HEK293 (cell line): ENCODE results near the gene CTR9.

Experiments
- CTCF ChIA-PET: fragments of 350-600 bp; formaldehyde crosslinking; extraction: SDS; loops from one replicate; lab custom pipeline; 2021; ENCODE audit warnings: antibody characterized with exemption; lab: Yijun Ruan, JAX
- POLR2A ChIA-PET: fragments of 300-600 bp; formaldehyde crosslinking; extraction: SDS; loops from one replicate; lab custom pipeline; 2020; ENCODE audit warnings: antibody characterized with exemption, inconsistent platforms; lab: Yijun Ruan, JAX
- H3K27ac ChIP-seq: fragments of 200-500 bp; sonication (Bioruptor generic); 2 replicates; pipeline ENCODE4 v1.5.1; 2014; ENCODE audit warnings: low read depth, low read length, control low read depth, inconsistent platforms; ENCODE audit errors: extremely low read depth
- H3K36me3 ChIP-seq, 2 experiments: fragments of 200-500 bp in 1 of 2; sonication (Bioruptor generic) in 1 of 2; 1 replicate in 1 of 2; 2 replicates in 1 of 2; pipeline ENCODE4 v1.5.1; 2014 to 2017; ENCODE audit warnings: inconsistent platforms in 2 of 2, low read length in 2 of 2; ENCODE audit not compliant: control insufficient read depth in 2 of 2, insufficient read depth in 1 of 2
- H3K4me1 ChIP-seq: fragments of 200-500 bp; sonication (Bioruptor generic); 2 replicates; pipeline ENCODE4 v1.5.1; 2014; ENCODE audit warnings: mild to moderate bottlenecking, low read length, inconsistent platforms; ENCODE audit not compliant: control insufficient read depth, insufficient read depth
- H3K4me3 ChIP-seq: 2 replicates; pipeline ENCODE4 v1.5.1; 2011; ENCODE audit warnings: low read depth, mild to moderate bottlenecking, control low read depth, low read length, moderate library complexity
- H3K9me3 ChIP-seq: fragments of 200-500 bp; sonication (Bioruptor generic); 2 replicates; pipeline ENCODE4 v1.5.1; 2014; ENCODE audit warnings: low read depth, low read length, inconsistent platforms; ENCODE audit not compliant: control insufficient read depth, insufficient read depth
- SALL2 ChIP-seq: fragments of 450-650 bp; formaldehyde crosslinking; IDR thresholded peaks from 2 replicates; pipeline ENCODE4 v1.5.0; 2017; ENCODE audit warnings: missing biosample characterization, mild to moderate bottlenecking, missing genetic modification characterization, borderline replicate concordance
- SCRT2 ChIP-seq: fragments of 450-650 bp; formaldehyde crosslinking; IDR thresholded peaks from 2 replicates; pipeline ENCODE4 v1.5.1; 2016; ENCODE audit warnings: missing biosample characterization, missing genetic modification characterization
- SP7 ChIP-seq: fragments of 450-650 bp; formaldehyde crosslinking; IDR thresholded peaks from 2 replicates; pipeline ENCODE4 v1.5.1; 2016; ENCODE audit warnings: missing biosample characterization, missing genetic modification characterization
- ZFP41 ChIP-seq: fragments of 450-650 bp; formaldehyde crosslinking; IDR thresholded peaks from 2 replicates; pipeline ENCODE4 v1.5.1; 2016; ENCODE audit warnings: missing biosample characterization, missing genetic modification characterization, borderline replicate concordance
- ZNF140 ChIP-seq: fragments of 450-650 bp; formaldehyde crosslinking; IDR thresholded peaks from 2 replicates; pipeline ENCODE4 v1.5.1; 2016; ENCODE audit warnings: missing biosample characterization, missing genetic modification characterization
- ZNF155 ChIP-seq: fragments of 450-650 bp; formaldehyde crosslinking; IDR thresholded peaks from 2 replicates; pipeline ENCODE4 v1.5.1; 2016; ENCODE audit warnings: missing biosample characterization, missing genetic modification characterization
- ZNF202 ChIP-seq: fragments of 450-650 bp; formaldehyde crosslinking; IDR thresholded peaks from 2 replicates; pipeline ENCODE4 v1.5.1; 2016; ENCODE audit warnings: missing biosample characterization, missing genetic modification characterization, borderline replicate concordance
- ZNF214 ChIP-seq: fragments of 450-650 bp; formaldehyde crosslinking; IDR thresholded peaks from 2 replicates; pipeline ENCODE4 v1.5.1; 2017; ENCODE audit warnings: missing biosample characterization, mild to moderate bottlenecking, missing genetic modification characterization, borderline replicate concordance
- ZNF24 ChIP-seq: fragments of 450-650 bp; formaldehyde crosslinking; IDR thresholded peaks from 2 replicates; pipeline ENCODE4 v1.5.1; 2016; ENCODE audit warnings: missing biosample characterization, missing genetic modification characterization
- ZNF324 ChIP-seq: fragments of 450-650 bp; formaldehyde crosslinking; IDR thresholded peaks from 2 replicates; pipeline ENCODE4 v1.5.1; 2016; ENCODE audit warnings: missing biosample characterization, missing genetic modification characterization
- ZNF48 ChIP-seq: fragments of 450-650 bp; formaldehyde crosslinking; IDR thresholded peaks from 2 replicates; pipeline ENCODE4 v1.5.1; 2016; ENCODE audit warnings: missing biosample characterization, missing genetic modification characterization
- ZNF510 ChIP-seq: fragments of 450-650 bp; formaldehyde crosslinking; IDR thresholded peaks from 2 replicates; pipeline ENCODE4 v1.5.1; 2018; ENCODE audit warnings: mild to moderate bottlenecking, missing genetic modification characterization, missing biosample characterization; ENCODE audit not compliant: insufficient replicate concordance
- ZNF610 ChIP-seq: fragments of 450-650 bp; formaldehyde crosslinking; IDR thresholded peaks from 2 replicates; pipeline ENCODE4 v1.5.1; 2016; ENCODE audit warnings: missing biosample characterization, missing genetic modification characterization, borderline replicate concordance
- ZNF664 ChIP-seq: fragments of 450-650 bp; formaldehyde crosslinking; IDR thresholded peaks from 2 replicates; pipeline ENCODE4 v1.5.1; 2016; ENCODE audit warnings: missing biosample characterization, missing genetic modification characterization
- ZNF76 ChIP-seq: fragments of 450-650 bp; formaldehyde crosslinking; IDR thresholded peaks from 2 replicates; pipeline ENCODE4; 2016; ENCODE audit warnings: low read depth, missing biosample characterization, missing genetic modification characterization, borderline replicate concordance
- TF ChIP-seq, protein P1 (sequence below): fragments of 450-650 bp; formaldehyde crosslinking; IDR thresholded peaks from 2 replicates; pipeline ENCODE4 v1.5.1; 2016; ENCODE audit warnings: missing biosample characterization, missing genetic modification characterization
- TF ChIP-seq, protein P2 (sequence below): fragments of 450-650 bp; formaldehyde crosslinking; IDR thresholded peaks from 2 replicates; pipeline ENCODE4 v1.5.1; 2016; ENCODE audit warnings: missing biosample characterization, missing genetic modification characterization
- TF ChIP-seq, protein P3 (sequence below): fragments of 450-650 bp; formaldehyde crosslinking; IDR thresholded peaks from 2 replicates; pipeline ENCODE4 v1.5.1; 2016; ENCODE audit warnings: missing biosample characterization, missing genetic modification characterization
- TF ChIP-seq, protein P4 (sequence below): fragments of 450-650 bp; formaldehyde crosslinking; conservative IDR thresholded peaks from 2 replicates; pipeline ENCODE4 v1.5.1; 2016; ENCODE audit warnings: low read depth, missing biosample characterization, missing genetic modification characterization
- TF ChIP-seq, protein P5 (sequence below): fragments of 450-650 bp; formaldehyde crosslinking; IDR thresholded peaks from 2 replicates; pipeline ENCODE4 v1.5.1; 2017; ENCODE audit warnings: missing biosample characterization, missing genetic modification characterization
- TF ChIP-seq, protein P6 (sequence below): sonication (generic); formaldehyde crosslinking; IDR thresholded peaks from 2 replicates; pipeline ENCODE4 v1.8.1; 2022; ENCODE audit warnings: mild to moderate bottlenecking, moderate library complexity, missing genetic modification reagents

The CTR9 gene

DNA sequence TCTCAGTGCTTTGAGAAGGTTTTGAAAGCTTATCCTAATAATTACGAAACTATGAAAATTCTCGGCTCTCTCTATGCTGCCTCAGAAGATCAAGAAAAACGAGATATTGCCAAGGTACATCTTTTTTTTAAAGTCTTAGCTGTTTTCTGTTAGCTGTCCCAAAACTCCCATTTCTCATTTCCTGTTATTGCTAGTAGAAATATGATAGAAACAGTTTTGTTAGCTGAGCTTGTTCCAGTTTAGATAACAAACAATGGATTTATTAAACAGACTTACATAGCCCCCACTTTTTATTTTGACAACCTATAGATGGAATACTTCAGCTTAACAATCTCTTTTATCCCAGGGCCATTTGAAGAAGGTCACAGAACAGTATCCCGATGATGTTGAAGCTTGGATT lies 12.7 kb downstream of the CTR9 start (continued):
- TF ChIP-seq SP7 (tag by site-specific recombination) (no peak), ZNF202 (tag by site-specific recombination) (no peak), ZNF664 (no peak), ZNF610 (no peak)
- TF ChIP-seq, protein P1, sequence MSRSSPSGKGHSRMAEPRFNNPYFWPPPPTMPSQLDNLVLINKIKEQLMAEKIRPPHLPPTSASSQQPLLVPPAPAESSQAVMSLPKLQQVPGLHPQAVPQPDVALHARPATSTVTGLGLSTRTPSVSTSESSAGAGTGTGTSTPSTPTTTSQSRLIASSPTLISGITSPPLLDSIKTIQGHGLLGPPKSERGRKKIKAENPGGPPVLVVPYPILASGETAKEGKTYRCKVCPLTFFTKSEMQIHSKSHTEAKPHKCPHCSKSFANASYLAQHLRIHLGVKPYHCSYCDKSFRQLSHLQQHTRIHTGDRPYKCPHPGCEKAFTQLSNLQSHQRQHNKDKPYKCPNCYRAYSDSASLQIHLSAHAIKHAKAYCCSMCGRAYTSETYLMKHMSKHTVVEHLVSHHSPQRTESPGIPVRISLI (tag by site-specific recombination), result no peak

DNA sequence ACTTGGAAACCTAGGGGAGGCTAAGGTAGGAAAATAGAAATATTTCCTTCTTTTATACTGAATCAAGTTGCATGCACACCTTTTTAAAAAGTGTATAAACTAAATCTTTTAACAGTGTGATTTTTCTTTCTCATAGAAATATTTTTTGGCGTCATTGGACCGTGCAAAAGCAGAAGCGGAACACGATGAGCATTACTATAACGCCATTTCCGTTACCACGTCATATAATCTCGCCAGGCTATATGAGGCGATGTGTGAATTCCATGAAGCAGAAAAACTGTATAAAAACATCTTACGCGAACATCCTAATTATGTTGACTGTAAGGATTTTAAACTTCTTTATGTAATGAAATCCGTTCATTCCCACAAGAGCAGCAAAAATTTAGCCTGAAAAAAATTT lies 13.4 kb downstream of the CTR9 start:
- H3K9me3 ChIP-seq, result no peaks in the 10 kb centered on the region
- ChIA-PET CTCF (interaction anchor here (1.4 kb wide), 1 partner anchor 28 kb away, joined by 4 read pairs; no protein-coding TSS in a partner anchor), POLR2A (interaction anchor here (1.5 to 1.6 kb wide), 2 partner anchors 13 to 44 kb away, joined by 4 to 6 read pairs; partner anchors contain the start of genes CTR9 and EIF4G2)
- no peaks in the 10 kb centered on the region for H3K4me1 ChIP-seq
- H3K27ac ChIP-seq, result no peak overlapping the region
- no peak overlapping the region for H3K4me3 ChIP-seq
- peaks cover 12 to 55% of the 10 kb centered on the region in 2 experiments for H3K36me3 ChIP-seq
- TF ChIP-seq, protein P2, sequence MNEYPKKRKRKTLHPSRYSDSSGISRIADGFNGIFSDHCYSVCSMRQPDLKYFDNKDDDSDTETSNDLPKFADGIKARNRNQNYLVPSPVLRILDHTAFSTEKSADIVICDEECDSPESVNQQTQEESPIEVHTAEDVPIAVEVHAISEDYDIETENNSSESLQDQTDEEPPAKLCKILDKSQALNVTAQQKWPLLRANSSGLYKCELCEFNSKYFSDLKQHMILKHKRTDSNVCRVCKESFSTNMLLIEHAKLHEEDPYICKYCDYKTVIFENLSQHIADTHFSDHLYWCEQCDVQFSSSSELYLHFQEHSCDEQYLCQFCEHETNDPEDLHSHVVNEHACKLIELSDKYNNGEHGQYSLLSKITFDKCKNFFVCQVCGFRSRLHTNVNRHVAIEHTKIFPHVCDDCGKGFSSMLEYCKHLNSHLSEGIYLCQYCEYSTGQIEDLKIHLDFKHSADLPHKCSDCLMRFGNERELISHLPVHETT, result no peak
- TF ChIP-seq, protein P3, sequence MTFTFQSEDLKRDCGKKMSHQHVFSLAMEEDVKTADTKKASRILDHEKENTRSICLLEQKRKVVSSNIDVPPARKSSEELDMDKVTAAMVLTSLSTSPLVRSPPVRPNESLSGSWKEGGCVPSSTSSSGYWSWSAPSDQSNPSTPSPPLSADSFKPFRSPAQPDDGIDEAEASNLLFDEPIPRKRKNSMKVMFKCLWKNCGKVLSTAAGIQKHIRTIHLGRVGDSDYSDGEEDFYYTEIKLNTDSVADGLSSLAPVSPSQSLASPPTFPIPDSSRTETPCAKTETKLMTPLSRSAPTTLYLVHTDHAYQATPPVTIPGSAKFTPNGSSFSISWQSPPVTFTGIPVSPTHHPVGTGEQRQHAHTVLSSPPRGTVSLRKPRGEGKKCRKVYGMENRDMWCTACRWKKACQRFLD (tag by site-specific recombination), result no peak
- no peak for TF ChIP-seq ZNF24
- TF ChIP-seq, protein P4, sequence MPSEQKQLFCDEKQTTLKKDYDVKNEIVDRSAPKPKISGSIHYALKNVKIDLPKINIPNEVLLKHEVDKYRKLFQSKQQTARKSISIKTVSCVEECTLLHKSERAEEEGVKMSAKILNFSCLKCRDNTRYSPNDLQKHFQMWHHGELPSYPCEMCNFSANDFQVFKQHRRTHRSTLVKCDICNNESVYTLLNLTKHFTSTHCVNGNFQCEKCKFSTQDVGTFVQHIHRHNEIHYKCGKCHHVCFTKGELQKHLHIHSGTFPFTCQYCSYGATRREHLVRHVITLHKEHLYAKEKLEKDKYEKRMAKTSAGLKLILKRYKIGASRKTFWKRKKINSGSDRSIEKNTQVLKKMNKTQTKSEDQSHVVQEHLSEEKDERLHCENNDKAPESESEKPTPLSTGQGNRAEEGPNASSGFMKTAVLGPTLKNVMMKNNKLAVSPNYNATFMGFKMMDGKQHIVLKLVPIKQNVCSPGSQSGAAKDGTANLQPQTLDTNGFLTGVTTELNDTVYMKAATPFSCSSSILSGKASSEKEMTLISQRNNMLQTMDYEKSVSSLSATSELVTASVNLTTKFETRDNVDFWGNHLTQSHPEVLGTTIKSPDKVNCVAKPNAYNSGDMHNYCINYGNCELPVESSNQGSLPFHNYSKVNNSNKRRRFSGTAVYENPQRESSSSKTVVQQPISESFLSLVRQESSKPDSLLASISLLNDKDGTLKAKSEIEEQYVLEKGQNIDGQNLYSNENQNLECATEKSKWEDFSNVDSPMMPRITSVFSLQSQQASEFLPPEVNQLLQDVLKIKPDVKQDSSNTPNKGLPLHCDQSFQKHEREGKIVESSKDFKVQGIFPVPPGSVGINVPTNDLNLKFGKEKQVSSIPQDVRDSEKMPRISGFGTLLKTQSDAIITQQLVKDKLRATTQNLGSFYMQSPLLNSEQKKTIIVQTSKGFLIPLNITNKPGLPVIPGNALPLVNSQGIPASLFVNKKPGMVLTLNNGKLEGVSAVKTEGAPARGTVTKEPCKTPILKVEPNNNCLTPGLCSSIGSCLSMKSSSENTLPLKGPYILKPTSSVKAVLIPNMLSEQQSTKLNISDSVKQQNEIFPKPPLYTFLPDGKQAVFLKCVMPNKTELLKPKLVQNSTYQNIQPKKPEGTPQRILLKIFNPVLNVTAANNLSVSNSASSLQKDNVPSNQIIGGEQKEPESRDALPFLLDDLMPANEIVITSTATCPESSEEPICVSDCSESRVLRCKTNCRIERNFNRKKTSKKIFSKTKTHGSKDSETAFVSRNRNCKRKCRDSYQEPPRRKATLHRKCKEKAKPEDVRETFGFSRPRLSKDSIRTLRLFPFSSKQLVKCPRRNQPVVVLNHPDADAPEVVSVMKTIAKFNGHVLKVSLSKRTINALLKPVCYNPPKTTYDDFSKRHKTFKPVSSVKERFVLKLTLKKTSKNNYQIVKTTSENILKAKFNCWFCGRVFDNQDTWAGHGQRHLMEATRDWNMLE (tag by site-specific recombination), result no peak
- TF ChIP-seq ZFP41, result no peak
- no peak for TF ChIP-seq SALL2 (tag by site-specific recombination)
- no peak for TF ChIP-seq ZNF155 (tag by site-specific recombination)
- no peak for TF ChIP-seq ZNF214
- TF ChIP-seq ZNF510 (tag by site-specific recombination), result no peak
- no peak for TF ChIP-seq SCRT2 (tag by site-specific recombination)
- TF ChIP-seq ZNF48, result no peak
- TF ChIP-seq ZNF76 (tag by site-specific recombination), result no peak
- TF ChIP-seq, protein P5, sequence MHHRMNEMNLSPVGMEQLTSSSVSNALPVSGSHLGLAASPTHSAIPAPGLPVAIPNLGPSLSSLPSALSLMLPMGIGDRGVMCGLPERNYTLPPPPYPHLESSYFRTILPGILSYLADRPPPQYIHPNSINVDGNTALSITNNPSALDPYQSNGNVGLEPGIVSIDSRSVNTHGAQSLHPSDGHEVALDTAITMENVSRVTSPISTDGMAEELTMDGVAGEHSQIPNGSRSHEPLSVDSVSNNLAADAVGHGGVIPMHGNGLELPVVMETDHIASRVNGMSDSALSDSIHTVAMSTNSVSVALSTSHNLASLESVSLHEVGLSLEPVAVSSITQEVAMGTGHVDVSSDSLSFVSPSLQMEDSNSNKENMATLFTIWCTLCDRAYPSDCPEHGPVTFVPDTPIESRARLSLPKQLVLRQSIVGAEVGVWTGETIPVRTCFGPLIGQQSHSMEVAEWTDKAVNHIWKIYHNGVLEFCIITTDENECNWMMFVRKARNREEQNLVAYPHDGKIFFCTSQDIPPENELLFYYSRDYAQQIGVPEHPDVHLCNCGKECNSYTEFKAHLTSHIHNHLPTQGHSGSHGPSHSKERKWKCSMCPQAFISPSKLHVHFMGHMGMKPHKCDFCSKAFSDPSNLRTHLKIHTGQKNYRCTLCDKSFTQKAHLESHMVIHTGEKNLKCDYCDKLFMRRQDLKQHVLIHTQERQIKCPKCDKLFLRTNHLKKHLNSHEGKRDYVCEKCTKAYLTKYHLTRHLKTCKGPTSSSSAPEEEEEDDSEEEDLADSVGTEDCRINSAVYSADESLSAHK, result no peak
- TF ChIP-seq, protein P6, sequence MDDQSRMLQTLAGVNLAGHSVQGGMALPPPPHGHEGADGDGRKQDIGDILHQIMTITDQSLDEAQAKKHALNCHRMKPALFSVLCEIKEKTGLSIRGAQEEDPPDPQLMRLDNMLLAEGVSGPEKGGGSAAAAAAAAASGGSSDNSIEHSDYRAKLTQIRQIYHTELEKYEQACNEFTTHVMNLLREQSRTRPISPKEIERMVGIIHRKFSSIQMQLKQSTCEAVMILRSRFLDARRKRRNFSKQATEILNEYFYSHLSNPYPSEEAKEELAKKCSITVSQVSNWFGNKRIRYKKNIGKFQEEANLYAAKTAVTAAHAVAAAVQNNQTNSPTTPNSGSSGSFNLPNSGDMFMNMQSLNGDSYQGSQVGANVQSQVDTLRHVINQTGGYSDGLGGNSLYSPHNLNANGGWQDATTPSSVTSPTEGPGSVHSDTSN (CRISPR knock-in tag), result no peak
- no peak for TF ChIP-seq ZNF140 (tag by site-specific recombination)
- TF ChIP-seq ZNF324 (tag by site-specific recombination), result no peak
- no peak for TF ChIP-seq SP7 (tag by site-specific recombination)
